HL-60 (cell line): ENCODE measurements around the gene EIF4E1B.

ENCODE experiments used
- DNase-seq, 2 experiments: peaks; one replicate each; pipeline ENCODE4 v3.0.0-alpha.2; 2010 to 2020; ENCODE audit warnings: low read depth in 1 of 2, low spot score in 1 of 2
- H3K27ac ChIP-seq: fragments of 250-450 bp; sonication (Bioruptor Pico); replicated peaks from 2 replicates; pipeline ENCODE4 v1.5.1; 2020; ENCODE audit warnings: mild to moderate bottlenecking, moderate library complexity
- H3K27me3 ChIP-seq: fragments of 250-450 bp; sonication (Bioruptor Pico); 2 replicates; pipeline ENCODE4 v1.5.1; 2021; ENCODE audit warnings: mild to moderate bottlenecking, moderate library complexity; ENCODE audit not compliant: insufficient read depth, poor library complexity, severe bottlenecking
- H3K4me3 ChIP-seq: replicated peaks from 2 replicates; pipeline ENCODE4 v1.5.1; 2011; ENCODE audit warnings: mild to moderate bottlenecking, control low read depth, low read length; ENCODE audit not compliant: insufficient read depth
- GABPA ChIP-seq: IDR thresholded peaks from 2 replicates; pipeline ENCODE4 v1.6.1; 2012; ENCODE audit warnings: low read depth
- POLR2AphosphoS5 ChIP-seq: IDR thresholded peaks from 2 replicates; pipeline ENCODE4 v1.6.1; 2012; ENCODE audit warnings: low read depth
- SPI1 ChIP-seq: IDR thresholded peaks from 2 replicates; pipeline ENCODE4 v1.6.1; 2012; ENCODE audit warnings: low read depth, mild to moderate bottlenecking, borderline replicate concordance
- TF ChIP-seq, protein P1 (sequence below): IDR thresholded peaks from 2 replicates; pipeline ENCODE4 v1.6.1; 2012; ENCODE audit warnings: low read depth; ENCODE audit not compliant: insufficient replicate concordance
- TF ChIP-seq, protein P2 (sequence below): IDR thresholded peaks from one replicate; pipeline ENCODE4 v1.5.1; 2011; ENCODE audit warnings: low read length, control low read depth, inconsistent platforms; ENCODE audit not compliant: insufficient read depth

Gene EIF4E1B

DNA sequence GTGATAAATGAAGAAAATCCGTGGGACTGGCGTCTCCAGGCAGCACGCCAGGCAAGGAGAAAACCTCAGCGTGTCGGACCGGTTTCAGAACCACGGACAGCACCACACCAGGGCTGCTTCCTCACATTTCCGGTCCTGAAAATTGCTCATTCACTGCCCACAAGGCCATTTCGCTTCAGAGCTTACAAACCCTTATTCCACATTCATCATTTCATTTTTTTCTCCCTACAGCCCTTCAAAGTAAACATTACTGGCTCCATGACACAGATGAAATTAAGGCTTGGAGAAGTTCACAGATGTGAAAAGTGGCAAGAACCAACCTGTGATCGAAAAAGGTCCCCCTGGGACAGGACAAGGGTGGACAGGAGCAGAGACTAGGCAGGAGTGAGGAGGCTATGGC lies 19.0 kb upstream of the EIF4E1B start:
- DNase-seq, result peak; percentile 38 to 46
- H3K27me3 ChIP-seq, result peaks cover 23% of the 10 kb centered on the region
- TF ChIP-seq, protein P1, sequence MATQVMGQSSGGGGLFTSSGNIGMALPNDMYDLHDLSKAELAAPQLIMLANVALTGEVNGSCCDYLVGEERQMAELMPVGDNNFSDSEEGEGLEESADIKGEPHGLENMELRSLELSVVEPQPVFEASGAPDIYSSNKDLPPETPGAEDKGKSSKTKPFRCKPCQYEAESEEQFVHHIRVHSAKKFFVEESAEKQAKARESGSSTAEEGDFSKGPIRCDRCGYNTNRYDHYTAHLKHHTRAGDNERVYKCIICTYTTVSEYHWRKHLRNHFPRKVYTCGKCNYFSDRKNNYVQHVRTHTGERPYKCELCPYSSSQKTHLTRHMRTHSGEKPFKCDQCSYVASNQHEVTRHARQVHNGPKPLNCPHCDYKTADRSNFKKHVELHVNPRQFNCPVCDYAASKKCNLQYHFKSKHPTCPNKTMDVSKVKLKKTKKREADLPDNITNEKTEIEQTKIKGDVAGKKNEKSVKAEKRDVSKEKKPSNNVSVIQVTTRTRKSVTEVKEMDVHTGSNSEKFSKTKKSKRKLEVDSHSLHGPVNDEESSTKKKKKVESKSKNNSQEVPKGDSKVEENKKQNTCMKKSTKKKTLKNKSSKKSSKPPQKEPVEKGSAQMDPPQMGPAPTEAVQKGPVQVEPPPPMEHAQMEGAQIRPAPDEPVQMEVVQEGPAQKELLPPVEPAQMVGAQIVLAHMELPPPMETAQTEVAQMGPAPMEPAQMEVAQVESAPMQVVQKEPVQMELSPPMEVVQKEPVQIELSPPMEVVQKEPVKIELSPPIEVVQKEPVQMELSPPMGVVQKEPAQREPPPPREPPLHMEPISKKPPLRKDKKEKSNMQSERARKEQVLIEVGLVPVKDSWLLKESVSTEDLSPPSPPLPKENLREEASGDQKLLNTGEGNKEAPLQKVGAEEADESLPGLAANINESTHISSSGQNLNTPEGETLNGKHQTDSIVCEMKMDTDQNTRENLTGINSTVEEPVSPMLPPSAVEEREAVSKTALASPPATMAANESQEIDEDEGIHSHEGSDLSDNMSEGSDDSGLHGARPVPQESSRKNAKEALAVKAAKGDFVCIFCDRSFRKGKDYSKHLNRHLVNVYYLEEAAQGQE, result peak; percentile 95
- no peak for TF ChIP-seq GABPA
- H3K4me3 ChIP-seq, result no peak overlapping the region
- H3K27ac ChIP-seq, result no peak overlapping the region

GRCh38 chr5:176612008-176612407 lies 18.5 kb upstream of the EIF4E1B start:
- H3K4me3 ChIP-seq, result no peak overlapping the region
- TF ChIP-seq GABPA (no peak), SPI1 (no peak), POLR2AphosphoS5 (no peak)
- TF ChIP-seq, protein P2, sequence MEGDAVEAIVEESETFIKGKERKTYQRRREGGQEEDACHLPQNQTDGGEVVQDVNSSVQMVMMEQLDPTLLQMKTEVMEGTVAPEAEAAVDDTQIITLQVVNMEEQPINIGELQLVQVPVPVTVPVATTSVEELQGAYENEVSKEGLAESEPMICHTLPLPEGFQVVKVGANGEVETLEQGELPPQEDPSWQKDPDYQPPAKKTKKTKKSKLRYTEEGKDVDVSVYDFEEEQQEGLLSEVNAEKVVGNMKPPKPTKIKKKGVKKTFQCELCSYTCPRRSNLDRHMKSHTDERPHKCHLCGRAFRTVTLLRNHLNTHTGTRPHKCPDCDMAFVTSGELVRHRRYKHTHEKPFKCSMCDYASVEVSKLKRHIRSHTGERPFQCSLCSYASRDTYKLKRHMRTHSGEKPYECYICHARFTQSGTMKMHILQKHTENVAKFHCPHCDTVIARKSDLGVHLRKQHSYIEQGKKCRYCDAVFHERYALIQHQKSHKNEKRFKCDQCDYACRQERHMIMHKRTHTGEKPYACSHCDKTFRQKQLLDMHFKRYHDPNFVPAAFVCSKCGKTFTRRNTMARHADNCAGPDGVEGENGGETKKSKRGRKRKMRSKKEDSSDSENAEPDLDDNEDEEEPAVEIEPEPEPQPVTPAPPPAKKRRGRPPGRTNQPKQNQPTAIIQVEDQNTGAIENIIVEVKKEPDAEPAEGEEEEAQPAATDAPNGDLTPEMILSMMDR, result no peak
- TF ChIP-seq, protein P1, result no peak
- peaks cover 23% of the 10 kb centered on the region for H3K27me3 ChIP-seq
- DNase-seq, result no peak
- H3K27ac ChIP-seq, result no peak overlapping the region

DNA sequence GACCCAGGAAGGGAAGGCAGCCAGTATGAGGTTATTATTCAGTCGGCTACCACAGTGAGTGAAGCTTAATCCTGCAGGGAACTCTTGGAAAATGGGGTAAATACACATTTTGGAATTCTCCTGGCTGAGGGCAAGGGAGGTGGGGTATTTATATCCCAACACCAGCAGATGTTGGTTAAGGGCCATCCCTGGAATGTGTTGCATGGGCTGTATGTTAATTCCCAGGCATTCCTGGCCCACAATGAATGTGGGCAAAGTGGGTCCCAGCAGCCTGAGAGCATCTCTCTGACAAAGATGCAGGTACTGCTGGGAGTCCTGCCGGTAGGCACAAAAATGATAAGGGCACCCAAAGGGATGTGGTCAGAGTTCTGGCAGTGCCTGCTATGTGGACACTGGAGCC lies 17.6 kb upstream of the EIF4E1B start:
- no peak for DNase-seq
- TF ChIP-seq, protein P1, result no peak
- no peak for TF ChIP-seq SPI1
- TF ChIP-seq, protein P2, result no peak
- TF ChIP-seq GABPA, result no peak
- no peak for TF ChIP-seq POLR2AphosphoS5
- H3K4me3 ChIP-seq, result no peak overlapping the region
- H3K27me3 ChIP-seq, result peaks cover 25% of the 10 kb centered on the region
- H3K27ac ChIP-seq, result no peak overlapping the region
